HEK293T (cell line): ENCODE data around the gene CTDP1.

Experiments
- BHLHE40 ChIP-seq: fragments of 450-650 bp; IDR thresholded peaks from 2 replicates; pipeline ENCODE4 v1.6.1; 2016; ENCODE audit warnings: mild to moderate bottlenecking, moderate library complexity, borderline replicate concordance
- FOXA1 ChIP-seq: fragments of 450-650 bp; IDR thresholded peaks from 2 replicates; pipeline ENCODE4 v1.6.1; 2016; ENCODE audit warnings: mild to moderate bottlenecking
- FOXM1 ChIP-seq: fragments of 450-650 bp; IDR thresholded peaks from 2 replicates; pipeline ENCODE4 v1.6.1; 2017; ENCODE audit warnings: mild to moderate bottlenecking, borderline replicate concordance
- L3MBTL2 ChIP-seq: fragments of 450-650 bp; conservative IDR thresholded peaks from 2 replicates; pipeline ENCODE4 v1.6.1; 2016; ENCODE audit warnings: mild to moderate bottlenecking
- LEF1 ChIP-seq: fragments of 450-650 bp; IDR thresholded peaks from 2 replicates; pipeline ENCODE4 v1.6.1; 2017; ENCODE audit warnings: mild to moderate bottlenecking, borderline replicate concordance
- NFRKB ChIP-seq: fragments of 450-650 bp; IDR thresholded peaks from 2 replicates; pipeline ENCODE4 v1.6.1; 2016; ENCODE audit warnings: mild to moderate bottlenecking, moderate library complexity
- PKNOX1 ChIP-seq: fragments of 450-650 bp; IDR thresholded peaks from 2 replicates; pipeline ENCODE4 v1.6.1; 2016
- SP1 ChIP-seq: fragments of 450-650 bp; IDR thresholded peaks from 2 replicates; pipeline ENCODE4 v1.6.1; 2017
- SUZ12 ChIP-seq: fragments of 450-650 bp; IDR thresholded peaks from 2 replicates; pipeline ENCODE4 v1.6.1; 2016; ENCODE audit warnings: mild to moderate bottlenecking

GRCh38 chr18:79640875-79641274 is 38.7 kb upstream of the CTDP1 start:
- no peak for TF ChIP-seq FOXM1
- no peak for TF ChIP-seq SP1
- TF ChIP-seq BHLHE40: no peak
- TF ChIP-seq NFRKB: no peak
- TF ChIP-seq LEF1: no peak
- no peak for TF ChIP-seq FOXA1
- TF ChIP-seq PKNOX1: no peak
- TF ChIP-seq L3MBTL2: no peak
- TF ChIP-seq SUZ12: no peak
